ENCODE data around the gene AUNIP. TPM values are rescaled to one million over a fixed set of nuclear protein-coding genes. Genes with fewer than 3 reads are reported as not detected.

AUNIP gene
- total RNA-seq, 1 experiment from 2014 or later = 17.6 TPM

- no peak overlapping the region for H3K4me2 ChIP-seq (ENCODE audit: low read length)
- ChIA-PET POLR2A (ENCODE audit: unreplicated experiment) (no interaction called here), CTCF (interaction anchor here (0.5 to 0.7 kb wide), 2 partner anchors 179 to 190 kb away, joined by 3 to 6 read pairs; no protein-coding TSS in a partner anchor)
- no peak overlapping the region for H3K9ac ChIP-seq (ENCODE audit: low read length)
- H3K27ac ChIP-seq (ENCODE audit: low read length) = no peak overlapping the region
- H4K20me1 ChIP-seq (ENCODE audit: low read length) = no peaks in the 10 kb centered on the region
- H3K79me2 ChIP-seq (ENCODE audit: low read length) = peaks cover 6% of the 10 kb centered on the region; the same call in 1 of the 2 replicates
- no TSS peak for BruUV-seq (replicated peaks)
- H3K4me3 ChIP-seq (ENCODE audit: low read length) = no peak overlapping the region
- no peak for DNase-seq
- intact Hi-C loops (cut with micrococcal nuclease) = loop anchor here (10.0 kb wide), 1 partner anchor 104 kb away; no protein-coding TSS in a partner anchor
- no peak for ATAC-seq
- H3K27me3 ChIP-seq (ENCODE audit: low read length) = no peaks in the 10 kb centered on the region
- no peaks in the 10 kb centered on the region for H3K36me3 ChIP-seq (ENCODE audit: low read depth, low read length)
- H2AFZ ChIP-seq (ENCODE audit: low read length) = no peak overlapping the region
- H3F3A ChIP-seq (ENCODE audit: low read length, unreplicated experiment) = no peaks in the 10 kb centered on the region
- H3K9me2 ChIP-seq (replicated peaks; ENCODE audit: low read length) = no peaks in the 10 kb centered on the region
- H3K4me1 ChIP-seq (ENCODE audit: insufficient read depth, low read length) = peaks cover 16% of the 10 kb centered on the region; the same call in 1 of the 2 replicates
- H3K9me3 ChIP-seq (ENCODE audit: low read length) = no peaks in the 10 kb centered on the region
- TF ChIP-seq EZH2 (IDR thresholded peaks at IDR 0.05; ENCODE audit: low read length, unreplicated experiment) (no peak), EZH2phosphoT487 (IDR thresholded peaks at IDR 0.05; ENCODE audit: borderline replicate concordance, low read length) (no peak), CTCF (conservative IDR thresholded peaks at IDR 0.05; ENCODE audit: low read depth, low read length) (no peak)
These were observed 60.4 kb downstream of the AUNIP start for GRCh38 chr1:25798666-25799351.

GRCh38 chr1:25797939-25798338 lies 61.3 kb downstream of the AUNIP start:
- ChIA-PET CTCF (interaction anchor here (0.5 to 0.7 kb wide), 2 partner anchors 179 to 190 kb away, joined by 3 to 6 read pairs; no protein-coding TSS in a partner anchor), POLR2A (ENCODE audit: unreplicated experiment) (interaction anchor here (0.5 kb wide), 1 partner anchor 94 kb away, joined by 9 read pairs; no protein-coding TSS in a partner anchor)
- H3K27me3 ChIP-seq (ENCODE audit: low read length) = no peaks in the 10 kb centered on the region
- no peaks in the 10 kb centered on the region for H4K20me1 ChIP-seq (ENCODE audit: low read length)
- H3K36me3 ChIP-seq (ENCODE audit: low read depth, low read length) = no peaks in the 10 kb centered on the region
- H3K9me3 ChIP-seq (ENCODE audit: low read length) = no peaks in the 10 kb centered on the region
- no peaks in the 10 kb centered on the region for H3K9me2 ChIP-seq (replicated peaks; ENCODE audit: low read length)
- DNase-seq = peak; percentile 50
- no peak for TF ChIP-seq EZH2phosphoT487 (IDR thresholded peaks at IDR 0.05; ENCODE audit: borderline replicate concordance, low read length)
- TF ChIP-seq CTCF (conservative IDR thresholded peaks at IDR 0.05; ENCODE audit: low read depth, low read length) = peak; percentile 63
- no peak for ATAC-seq
- no peak overlapping the region for H3K4me3 ChIP-seq (ENCODE audit: low read length)
- H3K79me2 ChIP-seq (ENCODE audit: low read length) = peaks cover 6% of the 10 kb centered on the region; the same call in 1 of the 2 replicates
- H3K9ac ChIP-seq (ENCODE audit: low read length) = no peak overlapping the region
- no peak overlapping the region for H3K27ac ChIP-seq (ENCODE audit: low read length)
- H3K4me1 ChIP-seq (ENCODE audit: insufficient read depth, low read length) = peaks cover 16% of the 10 kb centered on the region; the same call in 1 of the 2 replicates
- intact Hi-C loops (cut with micrococcal nuclease) = loop anchor here (10.0 kb wide), 1 partner anchor 103 kb away; no protein-coding TSS in a partner anchor
- no TSS peak for BruUV-seq (replicated peaks)
- H2AFZ ChIP-seq (ENCODE audit: low read length) = no peak overlapping the region
- H3F3A ChIP-seq (ENCODE audit: low read length, unreplicated experiment) = no peaks in the 10 kb centered on the region
- H3K4me2 ChIP-seq (ENCODE audit: low read length) = no peak overlapping the region
